ENCODE results near the gene SNX11.

Gene SNX11

GRCh38 chr17:48100591-48101011, 7.0 kb upstream of the SNX11 start:
- no peak for DNase-seq

DNA sequence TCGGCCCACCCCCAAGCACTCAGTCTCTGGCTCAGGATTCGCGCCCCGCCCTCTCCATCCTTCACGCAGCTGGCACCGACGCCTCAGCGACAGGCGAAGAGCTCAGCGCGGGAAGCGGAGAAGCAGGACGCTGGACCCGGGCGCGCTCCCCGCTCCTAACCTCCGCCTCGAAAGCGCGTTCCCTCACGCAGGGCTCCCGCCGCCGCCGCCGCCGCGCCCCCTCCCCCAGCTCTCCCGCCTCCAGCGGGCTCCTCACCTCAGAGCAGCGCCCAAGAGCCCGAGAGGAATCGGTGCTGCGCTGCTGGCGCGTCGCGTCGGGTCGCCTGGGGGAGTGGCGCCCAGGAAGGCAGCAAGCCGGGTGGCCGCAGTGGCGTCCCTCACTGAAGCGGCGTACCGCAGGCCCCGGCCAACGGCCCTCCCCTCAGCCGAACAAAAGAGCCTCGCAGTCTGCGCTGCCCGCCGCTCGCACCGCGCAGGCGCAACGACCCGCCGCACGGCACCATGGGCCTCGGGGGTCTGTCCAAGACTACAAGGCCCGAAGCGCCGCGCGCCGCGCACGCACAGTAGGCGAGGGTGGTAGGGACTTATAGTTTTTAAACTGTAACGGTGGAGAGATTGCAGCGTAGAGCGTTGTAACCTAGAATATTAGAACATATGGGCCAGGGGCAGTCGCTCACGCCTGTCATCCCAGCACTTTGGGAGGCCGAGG, 6.4 kb upstream of the SNX11 start, which contains the start of gene CBX1:
Gene CBX1, minus strand, starts transcription at position 467 of the 709 bp plus-strand sequence. CDS start 24,474 bp downstream, outside the sequence.
- peak; percentile 94 for DNase-seq

DNA sequence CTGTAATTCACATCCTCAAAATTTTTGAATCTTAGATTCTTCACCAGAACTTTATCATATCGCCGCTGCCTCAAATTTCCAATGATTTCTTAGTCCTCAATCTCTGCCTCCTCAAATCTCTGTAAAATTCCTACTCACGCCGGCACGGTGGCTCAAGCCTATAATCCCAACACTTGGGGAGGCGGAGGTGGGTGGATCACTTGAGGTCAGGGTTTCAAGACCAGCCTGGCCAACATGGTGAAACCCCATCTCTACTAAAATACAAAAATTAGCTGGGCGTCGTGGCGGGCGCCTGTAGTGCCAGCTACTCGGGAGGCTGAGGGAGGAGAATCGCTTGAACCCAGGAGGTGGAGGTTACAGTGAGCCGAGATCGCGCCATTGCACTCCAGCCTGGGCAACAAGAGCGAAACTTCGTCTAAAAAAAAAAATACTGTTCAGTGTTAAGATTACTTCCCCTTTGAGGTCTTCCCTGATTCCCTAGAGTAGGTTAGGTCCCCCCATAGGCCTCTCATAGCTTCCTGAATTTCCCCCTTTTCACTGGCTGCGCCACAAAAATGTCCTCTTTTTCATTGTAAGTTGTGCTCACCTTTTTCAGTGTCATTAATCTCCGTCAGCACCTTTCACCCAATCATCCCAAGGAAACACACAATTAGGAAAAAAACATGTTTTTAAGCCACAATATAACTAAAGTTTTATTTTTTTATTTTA, 5.4 kb upstream of the SNX11 start:
- DNase-seq: no peak

- DNase-seq: peak; percentile 57
Observed at GRCh38 chr17:48102798-48103715, 4.5 kb upstream of the SNX11 start.

DNA sequence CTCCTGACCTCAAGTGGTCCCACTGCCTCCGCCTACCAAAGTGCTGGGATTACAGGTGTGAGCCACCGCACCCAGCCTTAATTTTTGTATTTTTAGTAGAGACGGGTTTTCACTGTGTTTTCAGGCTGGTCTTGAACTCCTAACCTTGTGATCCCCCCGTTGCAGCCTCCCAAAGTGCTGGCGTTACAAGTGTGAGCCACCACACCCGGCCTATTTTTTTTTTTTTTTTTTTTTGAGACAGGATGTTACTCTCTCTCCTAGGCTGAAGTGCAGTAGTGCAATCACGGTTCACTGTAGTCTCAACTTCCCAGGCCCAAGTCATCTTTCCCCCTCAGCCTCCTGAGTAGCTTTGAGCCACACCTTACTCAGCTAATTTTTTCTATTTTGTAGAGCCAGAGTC, 3.1 kb upstream of the SNX11 start:
- no peak for DNase-seq

GRCh38 chr17:48106802-48107136, 797 bp upstream of the SNX11 start:
- no peak for DNase-seq

DNA sequence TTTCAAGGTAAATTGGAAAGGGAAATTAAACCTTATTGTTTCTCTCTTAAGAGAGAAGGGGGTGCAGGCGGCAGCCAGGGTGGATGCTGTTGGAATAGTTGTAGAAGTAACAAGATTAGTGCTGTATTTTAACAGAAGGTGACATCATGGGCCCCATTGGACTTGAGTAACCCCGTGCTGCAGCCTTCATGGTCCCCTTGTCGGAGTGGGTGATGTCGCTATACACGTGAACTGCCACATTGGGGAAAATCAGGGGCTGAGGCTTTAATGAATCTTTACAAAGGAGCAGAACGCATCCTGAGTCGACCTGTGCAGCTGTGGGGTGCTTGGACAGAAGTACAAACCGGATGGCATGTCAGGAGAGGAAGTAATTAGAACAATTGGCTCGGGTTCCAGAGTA, 3.2 kb downstream of the SNX11 start:
- no peak for DNase-seq

- DNase-seq: no peak
Observed at GRCh38 chr17:48111937-48112241, 4.3 kb downstream of the SNX11 start.

DNA sequence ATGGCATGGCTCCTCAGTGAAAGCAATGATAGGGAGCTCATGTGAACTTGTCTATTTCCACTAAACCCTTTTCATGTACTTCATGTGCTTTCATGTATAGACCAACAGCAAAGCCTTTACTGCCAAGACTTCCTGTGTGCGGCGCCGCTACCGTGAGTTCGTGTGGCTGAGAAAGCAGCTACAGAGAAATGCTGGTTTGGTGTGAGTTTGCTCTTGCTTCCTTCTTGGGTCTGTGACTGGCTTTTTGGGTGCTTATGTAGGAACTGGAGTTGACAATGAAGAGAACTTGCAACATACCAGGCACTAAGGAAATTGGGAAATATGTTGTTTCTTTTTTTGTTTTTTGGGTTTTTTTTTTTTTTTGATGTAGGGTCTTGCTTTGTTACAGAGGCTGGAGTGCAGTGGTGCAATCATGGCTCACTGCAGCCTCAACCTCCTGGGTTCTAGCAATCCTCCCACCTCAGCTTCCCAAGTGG, 5.7 kb downstream of the SNX11 start:
- DNase-seq: peak; percentile 54

GRCh38 chr17:48121923-48122664, 14.5 kb downstream of the SNX11 start:
- DNase-seq: no peak

GRCh38 chr17:48122665-48123045, 15.1 kb downstream of the SNX11 start:
- DNase-seq: no peak

- no peak for DNase-seq
Observed at GRCh38 chr17:48123111-48123510, 15.5 kb downstream of the SNX11 start.

- DNase-seq: no peak
Observed at GRCh38 chr17:48123776-48124388, 16.3 kb downstream of the SNX11 start.

GRCh38 chr17:48125829-48126531, 18.4 kb downstream of the SNX11 start:
- no peak for DNase-seq

DNA sequence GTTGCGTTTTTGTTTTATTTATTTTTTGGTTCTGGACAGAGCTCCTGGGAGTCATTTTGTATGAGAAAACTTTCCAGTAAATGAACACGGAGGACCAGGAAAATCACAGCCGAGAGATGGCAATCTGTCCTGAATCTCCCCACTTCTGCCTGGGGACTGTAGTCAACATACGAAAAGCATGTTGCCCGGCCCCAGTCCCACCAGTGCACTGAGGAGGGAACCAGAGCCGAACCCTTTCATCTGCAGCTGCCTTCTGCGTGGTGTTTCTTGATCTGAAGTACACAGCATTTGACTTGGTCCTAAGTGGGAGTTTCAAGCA, 18.9 kb downstream of the SNX11 start:
- DNase-seq: no peak

DNA sequence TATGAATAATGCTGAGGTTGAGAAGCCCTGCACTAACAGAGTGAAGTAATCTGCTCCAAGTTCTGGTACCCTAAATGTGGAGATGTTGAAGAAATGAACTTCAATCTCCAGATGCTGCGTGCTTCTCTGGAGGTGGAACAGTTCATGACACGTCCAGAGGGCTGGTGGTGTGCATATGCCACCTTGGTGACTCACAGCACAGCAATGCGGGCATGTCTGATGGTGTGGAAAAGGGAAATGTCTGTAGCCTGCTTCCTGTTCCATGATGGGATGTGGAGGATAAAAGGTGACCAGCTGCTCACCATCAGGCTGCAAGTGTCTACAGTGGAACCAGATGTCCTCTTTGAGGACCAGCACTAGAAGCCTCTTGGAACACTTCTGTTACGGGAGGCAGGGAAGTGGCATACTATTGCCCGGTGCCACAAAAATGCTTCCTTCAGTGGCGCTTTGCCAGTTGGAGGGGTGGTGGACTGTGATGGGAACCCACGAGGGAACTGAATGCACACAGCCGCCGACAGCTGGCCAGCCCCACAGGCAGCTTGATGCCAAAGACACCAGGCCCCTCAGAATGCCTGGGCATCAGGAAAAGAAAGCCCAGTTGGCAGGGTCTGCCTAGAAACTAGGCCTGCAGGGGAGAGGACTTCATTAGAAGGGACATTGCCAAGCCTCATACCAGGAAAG, 19.9 kb downstream of the SNX11 start:
- DNase-seq: no peak

DNA sequence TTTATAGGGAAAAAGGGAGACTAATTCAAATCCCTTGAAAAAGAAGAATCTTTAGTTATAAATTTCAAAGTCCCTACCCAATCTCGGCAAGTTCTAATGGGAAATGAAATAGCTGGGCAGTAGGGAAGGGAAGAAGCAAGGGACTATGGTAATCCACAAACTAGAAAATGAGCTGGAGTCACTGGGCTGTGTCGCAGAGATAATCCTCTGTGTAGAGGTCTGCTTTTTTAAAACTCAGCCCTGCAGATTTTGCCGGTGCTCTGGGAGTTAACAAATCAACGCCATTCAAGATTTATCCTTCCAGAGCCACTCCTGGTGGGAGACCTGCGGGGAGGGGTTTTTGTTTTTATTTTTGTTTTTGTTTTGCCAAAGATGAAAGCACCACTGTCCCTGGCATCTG, 20.8 kb downstream of the SNX11 start:
- DNase-seq: no peak

DNA sequence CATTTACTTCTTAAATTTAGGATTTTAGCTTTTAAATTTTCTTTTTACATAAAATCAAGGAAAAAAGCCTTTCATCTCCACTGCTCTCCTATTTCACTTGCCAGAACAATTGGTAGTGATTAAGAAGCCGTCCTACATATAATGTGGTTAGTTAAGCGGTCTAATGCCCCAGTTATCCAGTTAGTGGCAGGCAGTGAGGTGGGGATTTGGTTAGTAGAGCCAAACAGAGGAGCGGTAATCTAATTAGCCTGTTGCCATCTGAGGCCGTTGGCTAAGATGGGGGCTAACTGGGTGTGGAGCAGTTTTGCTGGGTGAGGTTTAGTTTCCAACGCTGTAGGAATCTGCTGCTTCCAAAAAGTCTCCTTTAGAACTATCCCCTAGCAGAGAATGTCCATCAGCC, 22.4 kb downstream of the SNX11 start:
- DNase-seq: no peak

DNA sequence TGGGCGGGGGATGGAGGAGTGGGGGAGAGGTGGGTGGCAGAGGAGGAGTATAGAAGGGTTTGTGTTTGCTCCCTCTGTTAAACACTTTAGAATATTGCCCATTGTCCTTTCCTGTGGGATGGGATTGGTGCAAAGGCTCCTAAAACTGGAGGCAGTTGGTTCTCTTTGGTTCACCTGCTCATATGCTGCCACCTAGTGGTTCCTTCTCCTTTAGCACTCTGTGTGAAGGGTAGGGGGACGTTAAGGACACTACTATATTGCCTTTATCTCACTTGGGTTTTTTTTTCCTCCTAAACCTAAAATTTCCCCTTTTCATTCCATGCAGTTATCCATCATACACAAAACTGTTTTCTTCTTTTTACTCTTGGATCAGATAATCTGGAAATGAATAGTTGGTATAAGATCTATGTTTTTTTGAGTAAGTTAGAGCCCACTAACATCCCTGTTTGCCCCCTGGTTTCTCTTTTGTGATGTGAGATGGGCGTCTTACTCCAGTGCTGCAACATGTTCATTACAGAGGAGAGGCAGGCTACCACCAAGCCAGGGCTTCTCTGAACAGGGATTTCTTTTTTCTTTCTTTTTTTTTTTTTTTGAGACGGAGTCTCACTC, 23.8 kb downstream of the SNX11 start:
- peak; percentile 40 for DNase-seq

DNA sequence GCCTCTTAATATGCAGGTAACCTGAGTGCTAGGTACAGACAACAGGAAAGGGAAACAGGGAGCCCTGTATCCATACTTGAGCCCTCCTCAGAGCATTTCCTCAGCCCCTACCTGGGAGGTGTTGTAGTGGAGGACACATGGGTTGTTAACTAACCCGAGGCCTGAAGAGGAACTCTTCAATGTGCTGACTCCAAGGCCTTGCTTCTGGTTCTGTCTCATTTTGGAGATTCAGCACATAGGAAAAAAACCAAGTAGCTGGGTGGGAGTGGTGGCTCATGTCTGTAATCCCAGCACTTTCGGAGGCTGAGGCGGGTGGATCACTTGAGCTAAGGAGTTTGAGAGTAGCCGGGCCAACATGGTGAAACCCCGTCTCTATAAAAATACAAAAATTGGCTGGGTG, 24.8 kb downstream of the SNX11 start:
- DNase-seq: no peak

DNA sequence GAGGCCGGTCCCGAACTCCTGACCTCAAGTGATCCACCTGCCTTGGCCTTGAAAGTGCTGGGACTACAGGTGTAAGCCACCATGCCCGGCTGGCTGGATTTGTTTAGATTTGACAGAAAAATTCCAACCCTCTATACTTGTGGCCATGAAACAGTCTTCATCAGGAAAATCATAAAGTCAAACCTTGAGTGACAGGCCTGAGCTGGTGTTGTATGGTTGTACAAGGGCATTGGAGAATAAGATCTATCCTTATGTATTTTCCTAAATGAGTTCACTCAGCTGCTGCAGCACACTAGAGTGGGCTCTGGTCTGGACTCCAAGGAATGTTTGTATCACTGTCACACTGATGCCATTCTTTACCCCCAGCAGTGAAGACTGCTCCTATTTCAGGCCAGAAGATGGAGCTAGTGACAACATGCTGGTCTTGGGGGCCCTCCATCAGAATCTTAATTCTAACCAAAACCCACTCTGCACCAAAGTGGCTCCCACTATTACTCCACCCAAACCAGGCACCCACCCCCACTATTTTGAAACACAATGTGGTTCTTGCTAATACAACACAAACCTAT, 27.4 kb downstream of the SNX11 start:
- no peak for DNase-seq

Data from CD4-positive, alpha-beta T cell treated with Interleukin-15 for 1 hour (primary cell).